ENCODE results near the gene TACO1.

The TACO1 gene

GRCh38 chr17:63600569-63601438 is at the start of gene TACO1 (continued):
- TF ChIP-seq PRDM4 (tag by site-specific recombination; IDR thresholded peaks at IDR 0.05) (peak; percentile 44; the same call in 1 of the 2 replicates), ELK4 (IDR thresholded peaks at IDR 0.05; ENCODE audit: borderline replicate concordance, low read depth, low read length) (no peak; the same call in 1 of the 2 replicates), ZNF513 (tag by site-specific recombination; IDR thresholded peaks at IDR 0.05) (peak; percentile 39; the same call in 1 of the 2 replicates), SCRT1 (tag by site-specific recombination; IDR thresholded peaks at IDR 0.05; ENCODE audit: borderline replicate concordance) (peak; percentile 77), OVOL3 (tag by site-specific recombination; IDR thresholded peaks at IDR 0.05) (peak; percentile 94), GLIS2 (tag by site-specific recombination; IDR thresholded peaks at IDR 0.05) (no peak), ZNF133 (tag by site-specific recombination; IDR thresholded peaks at IDR 0.05) (no peak; the same call in 1 of the 2 replicates), ZNF777 (tag by site-specific recombination; IDR thresholded peaks at IDR 0.05; ENCODE audit: borderline replicate concordance) (peak; percentile 75; the same call in 1 of the 2 replicates), ZNF354C (tag by site-specific recombination; IDR thresholded peaks at IDR 0.05; ENCODE audit: borderline replicate concordance, low read depth) (no peak), MEIS1 (CRISPR knock-in tag; IDR thresholded peaks at IDR 0.05; ENCODE audit: borderline replicate concordance) (no peak), ZNF280C (tag by site-specific recombination; IDR thresholded peaks at IDR 0.05) (no peak), KLF10 (tag by site-specific recombination; IDR thresholded peaks at IDR 0.05) (peak; percentile 55; the same call in 1 of the 2 replicates), HOXA7 (CRISPR knock-in tag; IDR thresholded peaks at IDR 0.05; ENCODE audit: borderline replicate concordance) (no peak), ZNF660 (tag by site-specific recombination; IDR thresholded peaks at IDR 0.05) (peak; percentile 98), SCRT2 (tag by site-specific recombination; IDR thresholded peaks at IDR 0.05) (peak; percentile 92), SETDB1 (IDR thresholded peaks at IDR 0.05; ENCODE audit: insufficient read length, low read length) (no peak), ZEB2 (tag by site-specific recombination; IDR thresholded peaks at IDR 0.05) (peak; percentile 78), ZNF324 (tag by site-specific recombination; IDR thresholded peaks at IDR 0.05) (peak; percentile 96), ZNF138 (tag by site-specific recombination; IDR thresholded peaks at IDR 0.05; ENCODE audit: borderline replicate concordance) (0 out of 2 replicates have a peak, but pooled peaks have one; percentile 34), ZNF701 (tag by site-specific recombination; IDR thresholded peaks at IDR 0.05) (0 out of 2 replicates have a peak, but pooled peaks have one; percentile 30), ZNF221 (tag by site-specific recombination; IDR thresholded peaks at IDR 0.05; ENCODE audit: borderline replicate concordance) (no peak), ZNF621 (tag by site-specific recombination; IDR thresholded peaks at IDR 0.05) (no peak), ZBTB48 (tag by site-specific recombination; IDR thresholded peaks at IDR 0.05) (peak; percentile 85), ZNF223 (tag by site-specific recombination; IDR thresholded peaks at IDR 0.05) (peak; percentile 48; the same call in 1 of the 2 replicates), ZBTB11 (tag by site-specific recombination; conservative IDR thresholded peaks at IDR 0.05; ENCODE audit: low read depth) (peak; percentile 100), ZNF121 (tag by site-specific recombination; IDR thresholded peaks at IDR 0.05) (0 out of 2 replicates have a peak, but pooled peaks have one; percentile 25), ZNF114 (tag by site-specific recombination; IDR thresholded peaks at IDR 0.05) (no peak), ZNF404 (tag by site-specific recombination; IDR thresholded peaks at IDR 0.05) (no peak), ZNF514 (tag by site-specific recombination; IDR thresholded peaks at IDR 0.05) (no peak)
